NK-92 (cell line): ENCODE results near the gene TRIO.

ENCODE experiments used
- DNase-seq: peaks from one replicate; lab custom pipeline; 2025; ENCODE audit not compliant: unreplicated experiment; lab: John Stamatoyannopoulos, UW

The TRIO gene

GRCh38 chr5:14165375-14166106 is 22.4 kb downstream of the TRIO start:
- no peak for DNase-seq

- DNase-seq = no peak
Observed at GRCh38 chr5:14166437-14166836, 23.3 kb downstream of the TRIO start.

- DNase-seq = no peak
Observed at GRCh38 chr5:14167211-14167845, 24.2 kb downstream of the TRIO start.

GRCh38 chr5:14168144-14168792 is 25.1 kb downstream of the TRIO start:
- no peak for DNase-seq

GRCh38 chr5:14168793-14169262 is 25.7 kb downstream of the TRIO start:
- no peak for DNase-seq

GRCh38 chr5:14171046-14171445 is 27.9 kb downstream of the TRIO start:
- DNase-seq = no peak

GRCh38 chr5:14171621-14172020 is 28.5 kb downstream of the TRIO start:
- no peak for DNase-seq

GRCh38 chr5:14172149-14172795 is 29.1 kb downstream of the TRIO start:
- no peak for DNase-seq

GRCh38 chr5:14173377-14174229 is 30.5 kb downstream of the TRIO start:
- no peak for DNase-seq

- no peak for DNase-seq
Observed at GRCh38 chr5:14174230-14174636, 31.1 kb downstream of the TRIO start.

- DNase-seq = no peak
Observed at GRCh38 chr5:14175381-14175780, 32.2 kb downstream of the TRIO start.

GRCh38 chr5:14176888-14177287 is 33.7 kb downstream of the TRIO start:
- DNase-seq = no peak

GRCh38 chr5:14177634-14178033 is 34.5 kb downstream of the TRIO start:
- no peak for DNase-seq

- DNase-seq = no peak
Observed at GRCh38 chr5:14178091-14178490, 34.9 kb downstream of the TRIO start.

GRCh38 chr5:14178671-14179211 is 35.6 kb downstream of the TRIO start:
- DNase-seq = no peak

- no peak for DNase-seq
Observed at GRCh38 chr5:14179446-14179845, 36.3 kb downstream of the TRIO start.

GRCh38 chr5:14180437-14180836 is 37.3 kb downstream of the TRIO start:
- DNase-seq = no peak

GRCh38 chr5:14181299-14181968 is 38.3 kb downstream of the TRIO start:
- no peak for DNase-seq

- DNase-seq = no peak
Observed at GRCh38 chr5:14182761-14183160, 39.6 kb downstream of the TRIO start.
